Esophagus muscularis mucosa (tissue), 3 donors: Measurements from ENCODE around the gene PATL1.

Experiments used
- POLR2A ChIP-seq: fragments of 450-650 bp; IDR thresholded peaks from one replicate; pipeline ENCODE4 v1.6.1; 2017; ENCODE audit warnings: antibody characterized with exemption, moderate library complexity, mild to moderate bottlenecking, low read depth
- TF ChIP-seq, protein P1 (sequence below), 3 experiments: fragments of 200-600 bp in 2 of 3; fragments of 450-650 bp in 1 of 3; sonication (generic) in 2 of 3; IDR thresholded peaks; one replicate each; pipeline ENCODE4 v1.5.1; 2017 to 2019; ENCODE audit warnings: antibody characterized with exemption in 3 of 3, mild to moderate bottlenecking in 2 of 3, moderate library complexity in 1 of 3

DNA sequence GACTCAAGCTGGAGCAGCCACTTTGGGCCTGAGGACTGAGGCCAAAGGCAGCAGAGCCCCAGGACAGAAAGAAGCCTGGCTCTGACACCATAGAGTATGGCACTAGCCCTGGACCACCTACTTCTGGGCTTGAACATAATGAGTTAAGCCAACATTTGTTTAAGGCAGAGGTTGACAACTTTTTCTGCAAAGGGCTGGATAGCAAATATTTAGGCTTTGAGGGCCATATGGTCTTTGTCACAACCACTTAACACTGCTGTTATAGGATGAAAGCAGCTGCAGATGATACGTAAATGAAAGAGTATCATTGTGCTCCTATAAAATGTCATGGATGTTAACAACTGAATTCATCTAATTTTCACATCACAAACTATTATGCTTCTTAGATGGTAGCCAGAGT lies 69.9 kb downstream of the PATL1 start:
- TF ChIP-seq, protein P1, sequence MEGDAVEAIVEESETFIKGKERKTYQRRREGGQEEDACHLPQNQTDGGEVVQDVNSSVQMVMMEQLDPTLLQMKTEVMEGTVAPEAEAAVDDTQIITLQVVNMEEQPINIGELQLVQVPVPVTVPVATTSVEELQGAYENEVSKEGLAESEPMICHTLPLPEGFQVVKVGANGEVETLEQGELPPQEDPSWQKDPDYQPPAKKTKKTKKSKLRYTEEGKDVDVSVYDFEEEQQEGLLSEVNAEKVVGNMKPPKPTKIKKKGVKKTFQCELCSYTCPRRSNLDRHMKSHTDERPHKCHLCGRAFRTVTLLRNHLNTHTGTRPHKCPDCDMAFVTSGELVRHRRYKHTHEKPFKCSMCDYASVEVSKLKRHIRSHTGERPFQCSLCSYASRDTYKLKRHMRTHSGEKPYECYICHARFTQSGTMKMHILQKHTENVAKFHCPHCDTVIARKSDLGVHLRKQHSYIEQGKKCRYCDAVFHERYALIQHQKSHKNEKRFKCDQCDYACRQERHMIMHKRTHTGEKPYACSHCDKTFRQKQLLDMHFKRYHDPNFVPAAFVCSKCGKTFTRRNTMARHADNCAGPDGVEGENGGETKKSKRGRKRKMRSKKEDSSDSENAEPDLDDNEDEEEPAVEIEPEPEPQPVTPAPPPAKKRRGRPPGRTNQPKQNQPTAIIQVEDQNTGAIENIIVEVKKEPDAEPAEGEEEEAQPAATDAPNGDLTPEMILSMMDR (IDR thresholded peaks at IDR 0.05): no peak
- no peak for TF ChIP-seq POLR2A
